ENCODE measurements around the gene DTX3L.

DTX3L gene

GRCh38 chr3:122580470-122580869, 16.3 kb downstream of the DTX3L start:
- Mint-ChIP-seq H3K27me3 (no peaks in the 10 kb centered on the region), H3K27ac (no peak overlapping the region), H3K9me3 (peaks cover 17 to 30% of the 10 kb centered on the region in 2 donors), H3K4me1 (peaks cover 48% of the 10 kb centered on the region), H3K4me3 (no peak overlapping the region)
- no peak for DNase-seq
- no peak for ATAC-seq

GRCh38 chr3:122581622-122582021, 17.5 kb downstream of the DTX3L start:
- no peak for ATAC-seq
- Mint-ChIP-seq H3K27ac (no peak overlapping the region), H3K27me3 (no peaks in the 10 kb centered on the region), H3K9me3 (peaks cover 17 to 30% of the 10 kb centered on the region in 2 donors), H3K4me1 (peaks cover 47% of the 10 kb centered on the region), H3K4me3 (no peak overlapping the region)
- DNase-seq = no peak

- DNase-seq (no peak), ATAC-seq (no peak)
- Mint-ChIP-seq H3K4me1 (peaks cover 45% of the 10 kb centered on the region), H3K27ac (no peak overlapping the region), H3K9me3 (peaks cover 17 to 30% of the 10 kb centered on the region in 2 donors), H3K27me3 (no peaks in the 10 kb centered on the region), H3K4me3 (no peak overlapping the region)
Observed at GRCh38 chr3:122582390-122582789, 18.3 kb downstream of the DTX3L start.

DNA sequence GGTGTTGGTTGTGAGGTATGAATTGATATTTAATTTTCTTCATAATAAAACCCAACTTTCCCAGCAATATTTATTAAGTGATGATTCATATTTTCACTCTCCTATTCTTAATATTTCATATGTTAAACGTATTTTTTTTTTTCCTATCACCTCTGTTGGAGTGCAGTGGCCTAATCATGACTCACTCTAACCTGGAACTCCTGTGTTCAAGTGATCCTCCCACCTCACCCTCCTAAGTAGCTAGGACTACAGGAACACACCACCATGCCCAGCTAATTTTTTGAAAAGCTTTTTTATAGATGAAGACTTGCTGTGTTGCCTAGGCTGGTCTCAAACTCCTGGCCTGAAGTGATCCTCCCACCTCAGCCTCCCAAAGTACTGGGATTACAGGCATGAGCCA, 22.0 kb downstream of the DTX3L start:
- Mint-ChIP-seq H3K4me3 (no peak overlapping the region), H3K27ac (peak overlapping the region in 1 of 2 donors; percentile 3), H3K4me1 (peaks cover 52% of the 10 kb centered on the region), H3K9me3 (peaks cover 15 to 28% of the 10 kb centered on the region in 2 donors), H3K27me3 (no peaks in the 10 kb centered on the region)
- DNase-seq (no peak), ATAC-seq (no peak)

DNA sequence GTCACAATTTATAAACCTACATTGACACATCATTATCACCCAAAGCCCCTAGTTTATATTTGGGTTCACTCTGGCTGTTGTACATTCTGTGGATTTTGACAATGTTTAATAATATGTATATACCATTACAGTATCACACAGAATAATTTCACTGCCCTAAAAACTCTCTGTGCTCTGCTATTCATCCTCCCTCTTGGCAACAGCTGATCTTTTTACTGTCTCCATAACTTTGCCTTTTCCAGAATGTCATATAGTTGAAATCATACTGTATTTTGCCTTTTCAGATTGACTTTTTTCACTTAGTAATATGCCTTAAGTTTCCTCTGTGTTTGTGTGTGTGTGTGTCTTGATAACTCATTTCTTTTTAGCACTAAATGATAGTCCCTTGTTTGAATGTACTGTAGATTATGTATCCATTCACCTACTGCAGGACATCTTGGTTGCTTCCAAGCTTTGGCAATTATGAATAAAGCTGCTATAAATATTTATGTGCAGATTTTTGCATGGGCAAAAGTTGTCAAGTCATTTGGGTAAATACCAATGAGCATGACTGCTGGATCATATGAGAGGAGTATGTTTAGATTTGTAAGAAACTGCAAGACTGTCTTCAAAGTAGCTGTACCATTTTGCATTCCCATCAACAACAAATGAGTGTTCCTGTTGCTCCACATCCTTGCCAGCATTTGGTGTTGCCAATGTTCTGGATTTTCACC, 22.8 kb downstream of the DTX3L start:
- Mint-ChIP-seq H3K27ac (peak overlapping the region in 1 of 2 donors; percentile 62), H3K27me3 (no peaks in the 10 kb centered on the region), H3K9me3 (peaks cover 8 to 20% of the 10 kb centered on the region in 2 donors), H3K4me1 (peaks cover 52% of the 10 kb centered on the region), H3K4me3 (no peak overlapping the region)
- DNase-seq (no peak), ATAC-seq (no peak)

DNA sequence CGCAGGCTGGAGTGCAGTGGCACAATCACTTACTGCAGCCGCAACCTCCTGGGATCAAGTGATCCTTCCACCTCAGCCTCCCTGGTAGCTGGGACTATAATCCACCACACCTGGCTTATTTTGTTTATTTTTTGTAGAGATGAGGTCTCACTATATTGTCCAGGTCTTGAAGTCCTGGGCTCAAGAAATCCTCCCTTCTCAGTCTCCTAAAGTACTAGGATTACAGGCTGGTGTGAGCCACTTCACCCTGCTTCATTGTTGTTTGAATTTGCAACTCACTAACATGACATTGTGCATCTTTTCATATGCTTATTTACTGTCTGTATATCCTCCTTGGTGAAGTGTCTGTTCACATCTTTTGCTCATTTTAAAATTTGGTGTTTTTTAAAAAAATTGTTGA, 23.4 kb downstream of the DTX3L start:
- DNase-seq (no peak), ATAC-seq (no peak)
- Mint-ChIP-seq H3K27ac (no peak overlapping the region), H3K27me3 (no peaks in the 10 kb centered on the region), H3K4me1 (peaks cover 52% of the 10 kb centered on the region), H3K4me3 (no peak overlapping the region), H3K9me3 (peaks cover 4 to 14% of the 10 kb centered on the region in 2 donors)

GRCh38 chr3:122589297-122589696, 25.2 kb downstream of the DTX3L start:
- no peak for ATAC-seq
- no peaks in the 10 kb centered on the region for H3K27me3 Mint-ChIP-seq
- no peak overlapping the region for H3K4me3 Mint-ChIP-seq
- peaks cover 42% of the 10 kb centered on the region for H3K4me1 Mint-ChIP-seq
- DNase-seq = no peak
- no peaks in the 10 kb centered on the region for H3K9me3 Mint-ChIP-seq
- no peak overlapping the region for H3K27ac Mint-ChIP-seq

GRCh38 chr3:122590610-122591009, 26.5 kb downstream of the DTX3L start:
- Mint-ChIP-seq H3K27me3 (no peaks in the 10 kb centered on the region), H3K4me1 (peaks cover 28% of the 10 kb centered on the region), H3K9me3 (peaks cover 0 to 4% of the 10 kb centered on the region in 2 donors), H3K27ac (no peak overlapping the region), H3K4me3 (no peak overlapping the region)
- no peak for DNase-seq
- ATAC-seq = no peak

DNA sequence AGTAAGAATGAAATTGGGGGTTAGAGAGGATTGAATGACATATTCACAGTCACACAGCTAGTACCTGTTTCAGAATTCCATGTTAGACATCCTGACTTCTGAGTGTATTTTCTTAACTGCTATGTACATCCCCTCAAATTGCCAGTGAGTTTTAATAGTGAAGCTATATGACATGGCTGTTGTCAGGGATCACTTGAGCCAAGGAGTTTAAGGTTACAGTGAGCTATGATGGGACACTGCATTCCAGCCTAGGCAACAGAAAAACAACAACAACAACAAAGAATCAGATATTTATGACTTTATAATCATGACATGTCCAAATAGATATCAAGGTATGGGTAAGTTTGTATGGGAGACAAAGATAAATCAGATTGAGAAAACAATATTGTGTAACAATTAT, 29.9 kb downstream of the DTX3L start:
- Mint-ChIP-seq H3K9me3 (peaks cover 0 to 12% of the 10 kb centered on the region in 2 donors), H3K4me3 (no peak overlapping the region), H3K27ac (no peak overlapping the region), H3K4me1 (peaks cover 16% of the 10 kb centered on the region), H3K27me3 (no peaks in the 10 kb centered on the region)
- DNase-seq (no peak), ATAC-seq (no peak)

GRCh38 chr3:122598151-122598550, 34.0 kb downstream of the DTX3L start:
- peaks cover 21% of the 10 kb centered on the region for H3K4me1 Mint-ChIP-seq
- H3K27ac Mint-ChIP-seq = no peak overlapping the region
- ATAC-seq = no peak
- H3K27me3 Mint-ChIP-seq = no peaks in the 10 kb centered on the region
- no peak overlapping the region for H3K4me3 Mint-ChIP-seq
- no peak for DNase-seq
- H3K9me3 Mint-ChIP-seq = peaks cover 0 to 12% of the 10 kb centered on the region in 2 donors

DNA sequence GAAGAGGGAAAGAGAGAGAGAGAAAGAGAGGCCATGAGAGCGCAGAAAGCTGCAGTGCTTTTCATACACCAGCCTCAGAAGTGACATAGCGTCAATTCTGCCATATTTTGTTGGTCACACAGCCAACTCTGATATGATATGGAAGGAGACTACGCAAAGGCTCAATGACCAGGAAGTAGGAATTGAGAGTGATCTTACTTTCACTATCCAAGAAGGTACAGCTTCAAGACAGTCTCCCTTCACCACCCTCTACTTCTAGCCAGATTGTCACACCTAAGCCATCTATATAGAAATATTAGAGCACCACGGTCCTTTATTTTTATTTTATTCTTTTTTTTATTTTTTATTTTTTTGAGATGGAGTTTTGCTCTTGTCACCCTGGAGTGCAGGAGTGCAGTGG, 34.4 kb downstream of the DTX3L start:
- Mint-ChIP-seq H3K27me3 (no peaks in the 10 kb centered on the region), H3K4me1 (peaks cover 25% of the 10 kb centered on the region)
- ATAC-seq = no peak

DNA sequence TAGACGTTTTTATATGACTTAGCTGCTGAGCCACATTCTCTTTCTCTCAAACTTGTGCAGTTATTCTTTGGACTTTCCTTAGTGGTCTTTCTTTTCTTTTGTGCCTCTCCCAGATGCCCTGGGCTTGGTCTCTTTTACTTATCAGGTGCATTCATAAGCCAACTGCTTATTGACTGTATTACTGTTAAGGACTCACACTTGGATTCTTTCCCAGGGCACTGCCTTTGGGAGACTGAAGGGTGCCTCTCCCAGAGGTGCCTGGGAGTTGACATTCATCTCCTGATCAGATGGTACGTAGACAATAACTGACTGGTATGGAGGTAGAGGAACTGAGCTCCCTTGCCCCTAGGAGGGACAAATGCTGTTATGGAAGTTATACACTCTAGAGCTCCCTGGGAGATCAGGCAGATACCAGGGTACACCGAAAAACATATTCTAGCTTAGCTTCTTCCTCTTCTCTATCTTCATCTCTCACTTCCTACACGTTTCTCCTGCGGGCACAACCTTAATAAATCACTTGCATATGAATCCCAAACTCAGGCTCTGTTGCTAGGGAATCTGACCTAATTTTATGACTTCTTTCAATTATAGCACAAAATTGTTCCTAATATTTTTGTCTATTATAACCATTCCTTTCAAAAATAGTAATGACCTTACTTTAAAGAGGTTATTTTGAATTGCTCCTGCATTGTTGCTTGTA, 38.0 kb downstream of the DTX3L start:
- no peak overlapping the region for H3K4me3 Mint-ChIP-seq
- no peak for ATAC-seq
- H3K27ac Mint-ChIP-seq = no peak overlapping the region
- no peak for DNase-seq
- peaks cover 37% of the 10 kb centered on the region for H3K4me1 Mint-ChIP-seq
- H3K27me3 Mint-ChIP-seq = no peaks in the 10 kb centered on the region
- H3K9me3 Mint-ChIP-seq = no peaks in the 10 kb centered on the region

More for the DNA sequence above, 34.4 kb downstream of the DTX3L start:
- no peak for DNase-seq
- H3K9me3 Mint-ChIP-seq = peaks cover 0 to 12% of the 10 kb centered on the region in 2 donors
- no peak overlapping the region for H3K27ac Mint-ChIP-seq
- H3K4me3 Mint-ChIP-seq = no peak overlapping the region

DNA sequence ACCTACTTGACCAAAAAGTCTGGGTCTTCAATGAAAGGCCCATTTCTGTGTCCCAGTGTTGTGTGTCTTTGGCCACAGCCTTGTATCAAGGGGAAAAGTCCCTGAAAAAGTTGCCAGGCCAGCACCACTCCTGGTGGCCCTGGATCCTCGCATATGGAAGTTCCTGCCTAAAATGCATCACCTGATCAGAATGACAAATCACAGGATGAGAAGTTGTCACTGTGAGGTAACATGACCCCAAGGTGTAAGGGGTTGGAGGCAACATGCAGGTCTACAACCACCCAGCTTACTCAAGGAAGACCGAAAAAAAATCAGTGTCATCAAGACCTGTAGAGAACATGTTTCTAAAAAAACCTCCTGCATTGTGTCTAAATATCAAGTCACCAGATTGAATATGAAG, 38.9 kb downstream of the DTX3L start:
- DNase-seq (no peak), ATAC-seq (no peak)
- H3K27me3 Mint-ChIP-seq = no peaks in the 10 kb centered on the region
- H3K9me3 Mint-ChIP-seq = no peaks in the 10 kb centered on the region
- no peak overlapping the region for H3K4me3 Mint-ChIP-seq
- no peak overlapping the region for H3K27ac Mint-ChIP-seq
- peaks cover 37% of the 10 kb centered on the region for H3K4me1 Mint-ChIP-seq

GRCh38 chr3:122606330-122606729, 42.2 kb downstream of the DTX3L start:
- ATAC-seq = no peak
- H3K4me1 Mint-ChIP-seq = peaks cover 41% of the 10 kb centered on the region
- H3K9me3 Mint-ChIP-seq = peaks cover 0 to 5% of the 10 kb centered on the region in 2 donors
- no peak overlapping the region for H3K27ac Mint-ChIP-seq
- no peak overlapping the region for H3K4me3 Mint-ChIP-seq
- H3K27me3 Mint-ChIP-seq = no peaks in the 10 kb centered on the region
- no peak for DNase-seq

DNA sequence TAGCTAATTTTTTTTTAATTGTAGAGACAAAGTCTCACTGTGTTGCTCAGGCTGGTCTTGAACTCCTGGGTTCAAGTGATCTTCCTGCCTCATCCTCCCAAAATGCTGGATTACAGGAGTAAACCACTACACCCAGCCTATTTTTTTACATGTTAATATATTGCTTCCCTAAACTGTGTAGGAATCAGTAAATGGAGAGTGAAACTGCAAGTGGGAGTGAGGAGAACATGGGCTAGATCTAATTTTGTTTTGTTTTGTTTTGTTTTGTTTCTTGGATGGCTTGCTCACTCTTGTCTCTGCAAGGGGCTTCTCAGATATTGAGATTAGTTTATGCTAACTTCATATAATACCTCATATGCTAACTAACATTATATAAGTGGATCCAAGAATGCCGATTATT, 44.8 kb downstream of the DTX3L start:
- ATAC-seq = no peak
- H3K4me1 Mint-ChIP-seq = peaks cover 31% of the 10 kb centered on the region
- no peak for DNase-seq
- peak overlapping the region; percentile 53 to 88 for H3K27ac Mint-ChIP-seq
- H3K27me3 Mint-ChIP-seq = no peaks in the 10 kb centered on the region
- H3K9me3 Mint-ChIP-seq = peaks cover 0 to 9% of the 10 kb centered on the region in 2 donors
- H3K4me3 Mint-ChIP-seq = no peak overlapping the region

DNA sequence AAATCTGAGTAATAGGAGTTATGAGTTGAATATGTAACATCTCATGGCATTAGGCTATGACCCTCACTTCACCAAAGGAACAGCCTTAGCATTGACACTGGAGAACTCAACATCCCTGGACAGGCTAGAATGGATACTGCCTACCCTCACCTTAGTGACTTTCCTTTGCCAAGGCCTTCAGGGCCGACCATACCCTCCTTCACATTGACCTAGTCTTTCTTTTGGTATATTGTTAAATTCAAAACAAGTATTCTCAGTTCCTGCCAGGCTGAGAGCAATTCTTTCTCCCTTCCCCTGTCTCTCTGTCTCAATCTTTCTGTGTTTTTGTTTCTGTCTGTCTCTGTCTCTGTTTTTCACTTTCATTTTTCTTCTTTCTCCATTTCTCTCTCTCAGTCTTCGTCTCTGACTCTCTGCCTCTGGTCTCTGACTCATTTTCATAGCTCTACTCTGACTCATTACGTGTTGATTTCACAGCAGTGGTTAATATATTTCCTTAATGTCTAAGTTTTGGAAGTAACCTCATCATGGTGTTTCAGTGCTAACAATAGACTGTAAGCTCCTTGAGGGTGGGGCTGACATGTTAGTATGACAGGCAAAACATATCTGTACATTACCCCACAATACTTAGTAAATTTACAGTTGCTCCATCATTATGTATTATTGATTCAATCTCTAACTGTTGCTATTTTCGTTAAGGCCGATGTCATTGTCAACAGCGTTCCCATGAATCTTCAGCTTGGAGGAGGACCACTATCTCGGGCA, 45.8 kb downstream of the DTX3L start:
- Mint-ChIP-seq H3K27me3 (no peaks in the 10 kb centered on the region), H3K4me1 (peaks cover 28% of the 10 kb centered on the region), H3K4me3 (peak overlapping the region; percentile 21 to 70), H3K9me3 (peaks cover 0 to 9% of the 10 kb centered on the region in 2 donors), H3K27ac (peak overlapping the region; percentile 23 to 87)
- peak; percentile 28 to 49 for DNase-seq
- ATAC-seq = peak; percentile 98

Measured in stimulated activated naive CD8-positive, alpha-beta T cell treated with anti-CD3 and anti-CD28 coated beads, Interleukin-15, amount 100 ng/mL, for 72 hours (primary cell).